HCT116 (cell line): ENCODE measurements around the gene ANOS1. TPM values are rescaled to one million over a fixed set of nuclear protein-coding genes. Genes with fewer than 3 reads are reported as not detected.

Source experiments
- ATAC-seq: fragments of 200-7000 bp; cut with Tn5 transposase; 2 replicates; pipeline ENCODE4 v1.9.1; 2020; ENCODE audit warnings: mild to moderate bottlenecking, moderate library complexity
- BruUV-seq: library from RNA; stranded (reverse); fragments of 400-500 nt; replicated peaks from 2 replicates; lab custom pipeline; 2021; lab: Mats Ljungman, UMichigan
- CTCF ChIA-PET: fragments of 300-600 bp; sonication (Branson Sonifier 250); formaldehyde crosslinking; loops from one replicate; lab custom pipeline; 2021; ENCODE audit warnings: antibody characterized with exemption; lab: Charles Lee
- POLR2A ChIA-PET: fragments of 300-600, 350-600 bp; sonication (Branson Sonifier 250); formaldehyde crosslinking; loops from one replicate; lab custom pipeline; 2021; ENCODE audit warnings: antibody characterized with exemption; lab: Charles Lee
- RAD21 ChIA-PET, 2 experiments: fragments of 300-600 bp; sonication (Branson Sonifier 250); formaldehyde crosslinking; loops; one replicate each; lab custom pipeline; 2023; ENCODE audit warnings: low total read pairs in 2 of 2; ENCODE audit not compliant: uncharacterized antibody in 2 of 2, unreplicated experiment in 2 of 2, low non-redundant PET in 1 of 2; lab: Charles Lee
- DNase-seq: peaks from one replicate; pipeline ENCODE4 v3.0.0-alpha.2; 2010; ENCODE audit warnings: low read depth, low spot score
- H2AFZ ChIP-seq: fragments of 200-600 bp; shearing (Covaris generic), sonication (generic); 2 replicates; pipeline ENCODE4 v1.6.1; 2017; ENCODE audit warnings: low read depth, mixed run types, mixed read lengths, antibody characterized with exemption, low read length; ENCODE audit not compliant: poor library complexity, severe bottlenecking
- H3K27ac ChIP-seq: 2 replicates; pipeline ENCODE4 v1.5.1; 2012; ENCODE audit warnings: low read depth, low read length
- H3K27me3 ChIP-seq: fragments of 200-600 bp; sonication (generic); 2 replicates; pipeline ENCODE4 v1.6.1; 2016; ENCODE audit warnings: mixed run types, low read length, mixed read lengths; ENCODE audit not compliant: insufficient read depth
- H3K36me3 ChIP-seq, 2 experiments: fragments of 200-500 bp in 1 of 2; fragments of 200-600 bp in 1 of 2; sonication (Bioruptor generic) in 1 of 2; sonication (generic) in 1 of 2; 2 replicates each; pipeline versions ENCODE4 v1.5.1 to v1.6.1; 2014 to 2016; ENCODE audit warnings: low read length in 2 of 2, inconsistent platforms in 1 of 2, mixed read lengths in 1 of 2, mixed run types in 1 of 2; ENCODE audit not compliant: insufficient read depth in 2 of 2, control insufficient read depth in 1 of 2
- H3K4me1 ChIP-seq, 2 experiments: fragments of 200-600 bp in 1 of 2; sonication (generic) in 1 of 2; 2 replicates each; pipeline versions ENCODE4 v1.5.1 to v1.6.1; 2012 to 2017; ENCODE audit warnings: low read length in 2 of 2, inconsistent platforms in 1 of 2, mild to moderate bottlenecking in 1 of 2, mixed read lengths in 1 of 2, mixed run types in 1 of 2, moderate library complexity in 1 of 2; ENCODE audit not compliant: insufficient read depth in 2 of 2, control insufficient read depth in 1 of 2
- H3K4me2 ChIP-seq: fragments of 200-600 bp; sonication (generic); 2 replicates; pipeline ENCODE4 v1.6.1; 2017; ENCODE audit warnings: mixed run types, low read length, mixed read lengths
- H3K4me3 ChIP-seq, 2 experiments: fragments of 200-600 bp in 1 of 2; sonication (generic) in 1 of 2; replicated peaks in 1 of 2; 2 replicates each; pipeline ENCODE4 v1.5.1; 2011 to 2016; ENCODE audit warnings: low read length in 2 of 2, control low read depth in 1 of 2, low read depth in 1 of 2, mild to moderate bottlenecking in 1 of 2, mixed read lengths in 1 of 2, mixed run types in 1 of 2
- H3K79me2 ChIP-seq: fragments of 200-600 bp; sonication (generic); 2 replicates; pipeline ENCODE4 v1.6.1; 2017; ENCODE audit warnings: mild to moderate bottlenecking, mixed run types, low read length, moderate library complexity, mixed read lengths; ENCODE audit not compliant: insufficient read depth
- H3K9ac ChIP-seq: fragments of 200-600 bp; sonication (generic); 2 replicates; pipeline ENCODE4 v1.6.1; 2016; ENCODE audit warnings: low read length, mixed read lengths
- H3K9me2 ChIP-seq: fragments of 200-600 bp; sonication (generic), shearing (Covaris generic); 2 replicates; pipeline ENCODE4 v1.6.1; 2017; ENCODE audit warnings: mixed run types, mild to moderate bottlenecking, moderate library complexity; ENCODE audit not compliant: insufficient read depth
- H3K9me3 ChIP-seq, 2 experiments: fragments of 200-500 bp in 1 of 2; fragments of 200-600 bp in 1 of 2; sonication (Bioruptor generic) in 1 of 2; sonication (generic) in 1 of 2; 2 replicates each; pipeline ENCODE4 v1.6.1; 2014 to 2017; ENCODE audit warnings: low read length in 2 of 2, mixed read lengths in 2 of 2, inconsistent platforms in 1 of 2, low read depth in 1 of 2, mild to moderate bottlenecking in 1 of 2, mixed run types in 1 of 2, moderate library complexity in 1 of 2; ENCODE audit not compliant: control insufficient read depth in 1 of 2, insufficient read depth in 1 of 2
- H4K20me1 ChIP-seq: fragments of 200-600 bp; sonication (generic), shearing (Covaris generic); 2 replicates; pipeline ENCODE4 v1.6.1; 2017; ENCODE audit warnings: mixed run types, mild to moderate bottlenecking, moderate library complexity; ENCODE audit not compliant: insufficient read depth
- CBX3 ChIP-seq: IDR thresholded peaks from 2 replicates; pipeline ENCODE4 v1.6.1; 2012; ENCODE audit warnings: low read depth
- CTCF ChIP-seq, 3 experiments: fragments of 200-600 bp in 1 of 3; sonication (generic) in 1 of 3; IDR thresholded peaks in 2 of 3; conservative IDR thresholded peaks in 1 of 3; 2 replicates each; pipeline ENCODE4 v1.5.1; 2012 to 2017; ENCODE audit warnings: low read depth in 2 of 3, low read length in 2 of 3, antibody characterized with exemption in 1 of 3, borderline replicate concordance in 1 of 3, control low read depth in 1 of 3, mild to moderate bottlenecking in 1 of 3, mixed read lengths in 1 of 3, mixed run types in 1 of 3, moderate library complexity in 1 of 3; ENCODE audit not compliant: insufficient read depth in 1 of 3
- POLR2A ChIP-seq: IDR thresholded peaks from 2 replicates; pipeline ENCODE4 v1.7.0; 2011; ENCODE audit warnings: borderline replicate concordance; ENCODE audit not compliant: insufficient read depth, insufficient read length; ENCODE audit errors: extremely low read depth
- RAD21 ChIP-seq: IDR thresholded peaks from 2 replicates; pipeline ENCODE4 v1.6.1; 2012; ENCODE audit warnings: low read depth, mild to moderate bottlenecking
- REST ChIP-seq: IDR thresholded peaks from 2 replicates; pipeline ENCODE4 v1.6.1; 2012; ENCODE audit warnings: low read depth
- SP1 ChIP-seq: IDR thresholded peaks from 2 replicates; pipeline ENCODE4 v1.6.1; 2012; ENCODE audit warnings: low read depth
- TCF7L2 ChIP-seq: IDR thresholded peaks from 2 replicates; pipeline ENCODE4 v1.7.0; 2011; ENCODE audit warnings: borderline replicate concordance, inconsistent platforms; ENCODE audit not compliant: insufficient read depth, insufficient read length; ENCODE audit errors: extremely low read depth
- YY1 ChIP-seq: IDR thresholded peaks from 2 replicates; pipeline ENCODE4 v1.6.1; 2011; ENCODE audit warnings: low read length, low read depth, moderate library complexity, mild to moderate bottlenecking; ENCODE audit not compliant: insufficient replicate concordance; ENCODE audit errors: extremely low read depth
- ZNF274 ChIP-seq: fragments of 200-500 bp; sonication (Bioruptor generic); IDR thresholded peaks from 2 replicates; pipeline ENCODE4 v1.6.1; 2014; ENCODE audit warnings: mild to moderate bottlenecking, low read depth, low read length, inconsistent platforms
- intact Hi-C: fragments of 100-400 bp; cut with micrococcal nuclease; formaldehyde crosslinking; loops from 2 replicates; pipeline ENCODE4 v1.10.0; 2022
- total RNA-seq: library from RNA; stranded (reverse); gene quantifications from one replicate; pipeline ENCODE4 v1.2.1, GENCODE V29; 2021; ENCODE audit not compliant: unreplicated experiment

Gene ANOS1
- total RNA-seq, 1 experiment from 2014 or later: 0.12 TPM

GRCh38 chrX:8748855-8749254, 16.9 kb upstream of the ANOS1 start:
- H3K36me3 ChIP-seq: no peaks in the 10 kb centered on the region
- ChIA-PET POLR2A (no interaction called here), CTCF (no interaction called here), RAD21 (no interaction called here)
- ATAC-seq (no peak), DNase-seq (no peak)
- no peak overlapping the region for H3K27ac ChIP-seq
- H4K20me1 ChIP-seq: no peaks in the 10 kb centered on the region
- no peak overlapping the region for H3K9ac ChIP-seq
- H3K79me2 ChIP-seq: no peaks in the 10 kb centered on the region
- TF ChIP-seq YY1 (no peak), CTCF (IDR thresholded peaks at IDR 0.05 in 2 of 3, conservative IDR thresholded peaks at IDR 0.05 in 1 of 3; ENCODE audit: borderline replicate concordance in 1 of 3, insufficient read depth in 1 of 3, low read depth in 2 of 3, low read length in 2 of 3) (peak in 2 of 3 experiments; percentile 23 to 25; a peak in 2 of 6 replicates), ZNF274 (no peak), RAD21 (peak; percentile 21; the same call in 1 of the 2 replicates), SP1 (no peak), CBX3 (no peak)
- H3K4me1 ChIP-seq: no peaks in the 10 kb centered on the region
- intact Hi-C loops: loop anchor here (5.0 to 10.0 kb wide), 2 partner anchors 1136 to 1368 kb away; no protein-coding TSS in a partner anchor
- H3K9me2 ChIP-seq: no peaks in the 10 kb centered on the region
- no peaks in the 10 kb centered on the region for H3K9me3 ChIP-seq
- H3K27me3 ChIP-seq: no peaks in the 10 kb centered on the region
- H3K4me3 ChIP-seq: no peak overlapping the region
- no peak overlapping the region for H3K4me2 ChIP-seq
- BruUV-seq: no TSS peak
- no peak overlapping the region for H2AFZ ChIP-seq

GRCh38 chrX:8743126-8743732, 11.3 kb upstream of the ANOS1 start:
- Histone ChIP-seq H4K20me1 (no peaks in the 10 kb centered on the region), H3K9me3 (no peaks in the 10 kb centered on the region), H2AFZ (no peak overlapping the region), H3K79me2 (no peaks in the 10 kb centered on the region), H3K9me2 (no peaks in the 10 kb centered on the region), H3K4me1 (no peaks in the 10 kb centered on the region), H3K4me3 (no peak overlapping the region), H3K36me3 (no peaks in the 10 kb centered on the region), H3K9ac (no peak overlapping the region), H3K4me2 (no peak overlapping the region), H3K27ac (no peak overlapping the region), H3K27me3 (no peaks in the 10 kb centered on the region)
- ChIA-PET RAD21 (no interaction called here), POLR2A (no interaction called here), CTCF (no interaction called here)
- intact Hi-C loops: loop anchor here (10.0 kb wide), 1 partner anchor 1142 kb away; no protein-coding TSS in a partner anchor
- no peak for DNase-seq
- ATAC-seq: peak; percentile 49; the same call in 1 of the 2 replicates
- TF ChIP-seq YY1 (no peak), CTCF (IDR thresholded peaks at IDR 0.05 in 2 of 3, conservative IDR thresholded peaks at IDR 0.05 in 1 of 3; ENCODE audit: borderline replicate concordance in 1 of 3, insufficient read depth in 1 of 3, low read depth in 2 of 3, low read length in 2 of 3) (peak; percentile 30 to 53 (median 51); a peak in 5 of 6 replicates), POLR2A (no peak), ZNF274 (no peak), TCF7L2 (no peak), RAD21 (peak; percentile 47), REST (no peak)
- BruUV-seq: no TSS peak
